HG03095 (cell line): ENCODE measurements around the gene SPRED1.
A peak's percentile ranks its signal among the peaks of the same experiment; 100 is the strongest.
"Not testable (repeated sequence)": the region's sequence is repeated elsewhere in the genome, so short reads cannot be mapped to it uniquely, and the experiment has no call there.

Experiments used
- ATAC-seq: cut with Tn5 transposase; IDR thresholded peaks from one replicate; pipeline ENCODE4 v1.9.1; 2021; ENCODE audit warnings: moderate library complexity; ENCODE audit not compliant: unreplicated experiment

SPRED1 gene

DNA sequence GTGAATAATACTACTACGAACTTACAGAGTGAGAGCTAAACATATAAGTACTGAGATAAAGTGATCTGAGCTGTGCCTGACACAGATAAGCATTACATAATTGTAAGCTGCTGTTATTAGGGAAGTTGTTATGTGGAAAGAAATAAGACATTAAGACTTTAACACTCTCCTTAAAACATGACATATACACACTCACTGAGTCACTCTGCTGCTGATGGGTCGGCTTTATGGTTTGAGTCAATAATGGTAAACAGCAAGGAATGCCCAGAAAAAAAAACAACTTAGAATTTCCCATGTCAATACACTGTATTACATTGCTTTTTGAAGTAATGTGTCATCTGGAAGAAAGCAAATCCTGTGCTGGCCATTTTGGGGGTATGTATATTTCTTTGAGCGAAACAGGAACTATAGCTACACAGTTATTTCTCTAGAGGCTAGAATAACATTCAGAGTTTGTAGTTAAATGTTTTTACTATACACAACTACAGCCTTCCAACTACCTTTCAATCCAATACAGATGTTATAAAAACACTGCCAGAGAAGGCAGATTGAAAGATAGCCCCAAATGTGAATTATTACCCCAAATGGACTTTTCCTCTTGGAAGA is 22.8 kb upstream of the SPRED1 start:
- ATAC-seq = no peak

- ATAC-seq = no peak
Measured at GRCh38 chr15:38231436-38231835, 21.2 kb upstream of the SPRED1 start.

DNA sequence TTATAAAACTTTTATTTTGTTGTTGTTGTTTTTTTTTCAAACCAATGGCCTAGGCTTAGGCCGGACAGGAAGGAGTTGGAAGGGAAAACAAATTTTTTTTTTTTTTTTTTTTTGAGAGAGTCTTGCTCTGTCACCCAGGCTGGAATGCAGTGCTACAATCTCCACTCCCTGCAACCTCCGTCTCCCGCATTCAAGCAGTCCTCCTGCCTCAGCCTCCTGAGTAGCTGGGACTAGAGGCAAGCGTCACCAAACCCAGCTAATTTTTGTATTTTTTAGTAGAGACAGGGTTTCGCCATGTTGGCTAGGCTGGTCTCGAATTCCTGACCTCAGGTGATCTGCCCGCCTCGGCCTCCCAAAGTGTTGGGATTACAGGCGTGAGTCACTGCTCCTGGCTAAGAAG is 15.6 kb upstream of the SPRED1 start:
- ATAC-seq = not testable (repeated sequence)

DNA sequence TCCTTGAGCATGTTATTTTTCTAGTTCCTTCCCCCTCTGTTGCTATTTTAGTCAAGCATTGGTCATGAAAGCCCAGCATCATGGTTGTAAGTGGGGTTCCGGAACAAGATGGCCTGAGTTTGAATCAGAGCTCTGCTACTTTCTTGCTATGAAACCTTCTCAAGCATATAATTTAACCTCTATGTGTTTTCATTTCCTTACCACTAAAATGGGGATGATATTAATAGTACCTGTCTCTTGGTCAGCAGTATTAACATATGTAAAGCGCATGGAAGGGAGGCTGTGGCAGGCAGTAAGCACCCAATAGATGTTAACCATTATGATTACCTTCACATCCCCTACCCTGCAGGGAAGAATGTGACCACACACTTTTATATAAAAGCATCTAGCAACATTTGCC is 14.3 kb upstream of the SPRED1 start:
- no peak for ATAC-seq

DNA sequence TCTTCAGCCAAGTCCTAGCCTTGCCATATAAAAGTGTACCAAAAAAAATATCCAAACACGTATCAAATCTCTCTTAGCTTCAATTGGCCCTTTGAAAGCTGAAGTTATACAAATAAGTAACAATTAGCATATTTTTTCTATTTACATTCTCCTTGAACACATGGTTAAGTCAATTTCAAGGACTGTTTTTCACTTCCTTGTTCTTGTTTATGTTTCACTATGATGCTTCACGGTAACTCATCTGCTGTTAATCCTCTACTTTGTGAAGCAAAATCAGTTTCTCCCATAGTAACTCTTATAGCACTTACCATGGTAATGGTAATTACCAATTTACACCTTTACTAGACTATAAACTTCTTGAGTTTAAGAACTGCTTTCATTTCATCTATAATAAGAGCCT is 10.6 kb upstream of the SPRED1 start:
- no peak for ATAC-seq

GRCh38 chr15:38243278-38244055 is 9.2 kb upstream of the SPRED1 start:
- ATAC-seq = no peak

GRCh38 chr15:38247336-38247735 is 5.3 kb upstream of the SPRED1 start:
- no peak for ATAC-seq

DNA sequence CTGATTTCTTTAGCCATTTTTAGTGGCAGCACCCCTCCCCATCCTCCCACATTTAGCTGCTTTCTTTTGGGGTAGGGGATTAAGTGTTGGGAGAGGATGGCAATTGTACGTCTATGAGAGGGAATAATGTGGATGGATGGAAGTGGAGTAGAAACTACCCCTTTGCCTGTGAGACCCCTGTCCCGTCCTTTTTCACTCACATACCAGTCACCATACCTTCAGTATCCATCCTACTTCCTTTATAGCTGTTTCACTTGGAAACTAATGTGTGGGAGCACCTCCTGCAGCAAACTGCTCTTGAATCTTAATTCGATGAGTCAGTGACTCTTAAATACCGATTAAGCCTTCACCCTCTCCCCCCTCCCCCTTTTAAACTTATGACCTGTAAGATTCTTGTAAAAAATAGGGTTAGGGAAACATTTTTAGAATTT is 730 bp downstream of the SPRED1 start:
- ATAC-seq = no peak

DNA sequence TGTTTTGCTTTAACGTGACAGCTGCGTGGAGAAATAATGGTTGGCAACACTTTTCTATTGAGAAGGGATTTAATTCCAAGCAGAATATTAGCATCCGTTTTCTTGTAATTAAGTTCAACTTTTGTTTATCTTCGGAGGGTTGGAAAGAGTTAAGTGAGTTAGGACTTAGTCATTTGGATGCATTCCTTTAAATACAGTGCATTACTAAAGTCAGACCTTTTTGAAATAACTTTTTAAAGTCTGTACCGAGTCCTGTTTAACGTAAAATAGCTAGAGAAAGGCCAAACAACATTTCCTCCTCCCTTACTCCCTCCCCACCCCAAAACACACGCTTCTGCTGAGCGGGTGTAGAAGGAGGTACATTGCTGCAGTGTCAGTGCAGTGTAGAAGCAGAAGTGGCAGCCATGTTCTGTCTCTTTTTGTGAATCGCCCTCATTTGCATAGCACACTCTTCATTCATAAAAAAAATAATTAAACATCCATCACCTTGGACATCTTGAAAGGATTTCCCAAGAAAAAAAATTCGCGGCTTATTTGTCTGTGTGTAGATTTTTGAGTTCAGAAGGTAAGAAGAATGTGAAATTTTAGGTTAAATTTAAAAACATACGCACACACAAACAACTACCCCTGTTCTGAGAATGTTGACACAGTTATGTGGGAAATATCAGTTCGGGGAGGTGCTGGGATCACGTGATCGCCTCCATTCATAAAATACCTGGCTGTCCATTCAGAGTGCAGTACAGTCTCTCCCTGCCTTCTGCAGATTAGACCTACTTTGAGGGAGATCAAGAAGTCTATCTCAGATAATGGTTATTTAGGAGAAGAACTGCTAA is 1.6 kb downstream of the SPRED1 start:
- peak; percentile 43 for ATAC-seq

GRCh38 chr15:38255690-38256089 is 3.1 kb downstream of the SPRED1 start:
- ATAC-seq = no peak

DNA sequence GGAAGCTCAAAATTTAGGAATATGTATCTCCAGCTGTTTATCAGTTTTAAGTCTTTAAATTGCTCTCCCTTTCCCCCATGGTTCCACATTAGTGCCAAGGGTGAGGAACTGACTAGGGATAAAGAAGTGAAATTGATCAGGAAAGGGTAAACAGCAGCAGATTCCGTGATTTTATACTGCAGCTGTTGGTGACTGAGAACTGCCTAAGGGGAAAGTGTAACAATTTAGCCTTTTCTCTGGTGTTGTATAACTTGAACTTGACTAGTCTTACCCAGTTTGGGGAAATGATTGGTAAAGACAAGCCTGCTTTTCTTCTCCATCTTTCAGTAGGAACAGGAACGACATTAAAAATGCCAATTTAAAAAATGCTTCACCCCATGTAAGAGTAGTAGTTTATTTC is 5.0 kb downstream of the SPRED1 start:
- ATAC-seq = no peak

- ATAC-seq = no peak
Measured at GRCh38 chr15:38259134-38259533, 6.5 kb downstream of the SPRED1 start.

GRCh38 chr15:38260077-38260476 is 7.4 kb downstream of the SPRED1 start:
- no peak for ATAC-seq

DNA sequence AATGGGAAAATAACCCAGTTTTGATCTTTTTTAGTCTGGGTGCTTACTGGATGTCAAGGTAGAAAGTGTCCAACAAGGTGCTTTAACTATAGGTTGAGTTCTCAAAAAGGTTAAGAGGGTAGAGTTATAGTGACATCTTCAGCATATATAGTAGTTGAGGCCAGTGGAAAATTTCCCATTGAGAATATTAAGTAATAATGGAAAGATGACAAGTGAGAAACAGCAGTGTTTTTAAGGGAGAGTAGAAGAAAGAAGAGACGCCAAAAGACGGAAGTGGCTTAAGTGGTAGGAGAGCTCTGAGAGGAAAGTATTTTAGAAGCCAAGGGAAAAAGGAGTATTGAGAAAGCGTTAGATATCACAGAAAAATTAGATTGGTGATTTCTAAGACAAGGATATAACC is 10.6 kb downstream of the SPRED1 start:
- ATAC-seq = no peak

- ATAC-seq = no peak
Measured at GRCh38 chr15:38263996-38264395, 11.4 kb downstream of the SPRED1 start.

DNA sequence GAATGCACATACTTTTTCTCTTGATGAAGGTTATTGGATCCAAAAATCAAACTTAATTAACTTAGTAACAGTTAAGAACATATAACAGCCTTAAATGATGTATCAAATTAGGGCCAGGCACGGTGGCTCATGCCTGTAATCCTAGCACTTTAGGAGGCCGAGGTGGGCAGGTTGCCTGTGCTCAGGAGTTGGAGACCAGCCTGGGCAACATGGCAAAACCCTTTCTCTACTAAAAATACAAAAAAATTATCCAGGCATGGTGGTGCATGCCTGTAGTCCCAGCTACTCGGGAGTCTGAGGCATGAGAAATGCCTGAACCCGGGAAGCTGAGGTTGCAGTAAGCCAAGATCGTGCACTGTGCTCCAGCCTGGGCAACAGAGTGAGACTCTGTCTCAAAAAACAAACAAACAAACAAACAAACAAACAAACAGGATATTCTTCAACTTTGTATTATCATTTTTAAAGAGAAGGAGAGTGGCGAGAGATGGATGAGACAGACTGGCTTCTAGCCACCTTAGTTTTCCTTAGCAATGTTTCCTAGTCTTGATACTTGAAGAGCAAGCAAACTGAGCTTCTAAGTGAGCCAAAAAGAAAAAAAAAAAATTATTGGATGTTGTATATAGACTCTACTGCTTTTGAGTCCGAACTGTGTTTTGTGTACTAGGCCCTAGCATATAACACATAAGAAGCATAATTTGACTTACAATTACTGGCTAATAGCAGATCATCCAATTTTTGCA is 13.8 kb downstream of the SPRED1 start:
- ATAC-seq = no peak

DNA sequence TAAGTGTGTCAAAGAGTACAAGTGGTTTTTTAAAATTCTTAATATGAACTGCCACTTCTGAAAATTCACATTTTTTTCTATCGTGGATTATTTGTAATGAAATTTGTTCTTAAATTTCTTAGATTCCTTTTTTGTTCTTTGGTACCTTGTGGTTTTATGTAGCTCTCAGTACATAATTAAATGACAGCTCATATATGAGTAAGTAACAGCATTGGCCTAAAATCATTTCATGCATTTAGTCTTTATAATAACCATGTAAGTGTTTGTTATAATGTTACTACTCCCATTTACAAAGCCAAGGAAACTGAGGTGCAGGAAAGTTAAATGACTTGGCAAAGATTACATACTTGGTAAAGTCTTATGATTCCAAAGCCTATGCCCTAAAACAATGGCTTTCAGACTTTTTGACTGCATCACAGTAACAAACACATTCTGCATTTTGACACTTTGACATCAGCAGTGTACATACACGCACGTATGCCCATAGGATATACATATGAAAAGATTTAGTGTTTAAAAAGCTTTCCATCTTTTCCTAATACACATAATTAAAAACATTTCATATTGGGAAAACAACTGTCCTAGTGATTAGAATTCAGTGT is 14.9 kb downstream of the SPRED1 start:
- no peak for ATAC-seq

- ATAC-seq = no peak
Measured at GRCh38 chr15:38271144-38271543, 18.5 kb downstream of the SPRED1 start.

DNA sequence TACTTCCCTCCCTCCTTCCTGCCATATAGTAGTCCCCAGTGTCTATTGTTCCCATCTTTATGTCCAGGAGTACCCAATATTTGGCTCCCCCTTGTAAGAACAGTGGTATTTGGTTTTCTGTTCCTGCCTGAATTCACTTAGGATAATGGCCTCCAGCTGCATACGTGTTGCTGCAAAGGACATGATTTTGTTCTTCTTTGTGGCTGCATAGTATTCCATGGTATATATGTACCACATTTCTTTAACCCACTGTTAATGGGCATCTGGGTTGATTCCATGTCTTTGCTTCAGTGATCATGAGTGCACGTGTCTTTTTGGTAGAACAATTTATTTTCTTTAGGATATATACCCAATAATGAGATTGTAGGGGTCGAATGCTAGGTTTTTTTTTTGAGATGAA is 19.3 kb downstream of the SPRED1 start:
- no peak for ATAC-seq

GRCh38 chr15:38272431-38272830 is 19.8 kb downstream of the SPRED1 start:
- ATAC-seq = not testable (repeated sequence)

- ATAC-seq = no peak
Measured at GRCh38 chr15:38274135-38274534, 21.5 kb downstream of the SPRED1 start.
